B cell (primary cell): ENCODE measurements around the gene TRIM54. TPM values are rescaled to one million over a fixed set of nuclear protein-coding genes. Genes with fewer than 3 reads are reported as not detected.

Source experiments
- ATAC-seq: fragments of 200-7000 bp; cut with Tn5 transposase; one replicate; pipeline ENCODE4 v1.10.0; 2021; ENCODE audit warnings: low read depth, mild to moderate bottlenecking, moderate number of reproducible peaks, moderate library complexity
- CTCF ChIA-PET: fragments of 350-600 bp; sonication (Branson Sonifier 250); formaldehyde crosslinking; loops from one replicate; lab custom pipeline; 2021; ENCODE audit warnings: antibody characterized with exemption, inconsistent platforms; lab: Charles Lee
- POLR2A ChIA-PET: fragments of 350-600 bp; sonication (Branson Sonifier 250); formaldehyde crosslinking; loops from one replicate; lab custom pipeline; 2021; ENCODE audit warnings: antibody characterized with exemption; lab: Charles Lee
- DNase-seq: peaks from one replicate; pipeline ENCODE4 v3.0.0; 2013
- H2AFZ ChIP-seq: 2 replicates; pipeline ENCODE4 v1.6.1; 2012; ENCODE audit warnings: mild to moderate bottlenecking, low read depth, low read length; ENCODE audit not compliant: insufficient read depth, poor library complexity, severe bottlenecking
- H3K27ac ChIP-seq, 2 donors: 1 replicate in 1 of 2; 2 replicates in 1 of 2; pipeline ENCODE4 v1.5.1; 2012 to 2013; ENCODE audit warnings: low read length in 2 of 2, mild to moderate bottlenecking in 2 of 2, moderate library complexity in 1 of 2
- H3K27me3 ChIP-seq, 4 experiments: fragments of 200-600 bp in 1 of 4; sonication (generic) in 1 of 4; replicated peaks in 1 of 4; 1 replicate in 2 of 4; 2 replicates in 2 of 4; pipeline versions ENCODE4 v1.6.1 to v1.7.0; 2013 to 2016; ENCODE audit warnings: low read length in 3 of 4, mild to moderate bottlenecking in 2 of 4, mixed read lengths in 1 of 4, moderate library complexity in 1 of 4; ENCODE audit not compliant: insufficient read depth in 4 of 4, control insufficient read depth in 3 of 4; ENCODE audit errors: control extremely low read depth in 1 of 4
- H3K36me3 ChIP-seq, 2 experiments: replicated peaks in 1 of 2; 1 replicate in 1 of 2; 2 replicates in 1 of 2; pipeline versions ENCODE4 v1.6.1 to v1.7.1; 2013; ENCODE audit warnings: low read length in 1 of 2; ENCODE audit not compliant: insufficient read depth in 2 of 2, control insufficient read depth in 1 of 2; ENCODE audit errors: control extremely low read depth in 1 of 2, extremely low read depth in 1 of 2
- H3K4me1 ChIP-seq, 2 donors: fragments of 200-600 bp in 1 of 2; sonication (generic) in 1 of 2; 1 replicate in 1 of 2; 2 replicates in 1 of 2; pipeline versions ENCODE4 v1.5.1 to v1.6.1; 2013 to 2017; ENCODE audit warnings: low read length in 2 of 2; ENCODE audit not compliant: control insufficient read depth in 2 of 2, insufficient read depth in 2 of 2
- H3K4me2 ChIP-seq: replicated peaks from 2 replicates; pipeline ENCODE3; 2012; ENCODE audit warnings: mild to moderate bottlenecking, low read depth, low read length; ENCODE audit not compliant: poor library complexity, severe bottlenecking
- H3K4me3 ChIP-seq, 5 experiments: fragments of 200-600 bp in 1 of 5; sonication (generic) in 1 of 5; 1 replicate in 3 of 5; 2 replicates in 2 of 5; pipeline versions ENCODE4 v1.5.1 to v1.7.0; 2011 to 2016; ENCODE audit warnings: low read length in 4 of 5, mild to moderate bottlenecking in 4 of 5, low read depth in 2 of 5, control low read depth in 1 of 5, moderate library complexity in 1 of 5; ENCODE audit not compliant: insufficient read depth in 1 of 5; ENCODE audit errors: control extremely low read depth in 1 of 5, extremely low read depth in 1 of 5
- H3K79me2 ChIP-seq: fragments of 200-600 bp; sonication (generic); one replicate; pipeline ENCODE4 v1.6.0; 2016; ENCODE audit warnings: low read length; ENCODE audit not compliant: control insufficient read depth, insufficient read depth
- H3K9ac ChIP-seq: fragments of 200-600 bp; sonication (generic); 2 replicates; pipeline ENCODE4 v1.6.1; 2017; ENCODE audit warnings: mild to moderate bottlenecking, low read length, moderate library complexity
- H3K9me3 ChIP-seq, 3 donors: one replicate each; pipeline versions ENCODE4 v1.6.1 to v1.7.1; 2013; ENCODE audit warnings: low read length in 2 of 3; ENCODE audit not compliant: control insufficient read depth in 2 of 3, insufficient read depth in 1 of 3; ENCODE audit errors: control extremely low read depth in 1 of 3
- H4K20me1 ChIP-seq: 2 replicates; pipeline ENCODE4 v1.6.0; 2012; ENCODE audit warnings: mild to moderate bottlenecking, low read length; ENCODE audit not compliant: insufficient read depth, control insufficient read depth, poor library complexity, severe bottlenecking
- H3K27ac Mint-ChIP-seq: one replicate; pipeline ENCODE4 v1.8.0; 2021; ENCODE audit warnings: mixed read lengths
- H3K27me3 Mint-ChIP-seq: one replicate; pipeline ENCODE4 v1.8.0; 2021; ENCODE audit warnings: mixed read lengths
- H3K4me1 Mint-ChIP-seq: one replicate; pipeline ENCODE4 v1.8.0; 2021; ENCODE audit warnings: mixed read lengths
- H3K4me3 Mint-ChIP-seq: one replicate; pipeline ENCODE4 v1.8.0; 2021; ENCODE audit warnings: mixed read lengths
- H3K9me3 Mint-ChIP-seq: one replicate; pipeline ENCODE4 v1.8.0; 2022; ENCODE audit warnings: mixed read lengths; ENCODE audit not compliant: insufficient read depth
- EZH2 ChIP-seq: IDR thresholded peaks from 2 replicates; pipeline ENCODE4 v1.6.1; 2012; ENCODE audit warnings: borderline replicate concordance, low read depth, mild to moderate bottlenecking, moderate library complexity, low read length; ENCODE audit not compliant: insufficient read depth, poor library complexity, severe bottlenecking
- WGBS: methylation state at CpG from one replicate; pipeline ENCODE4 v1.1.5; 2013; ENCODE audit warnings: missing lambda C conversion rate; ENCODE audit not compliant: insufficient coverage; 5-methylcytosine and 5-hydroxymethylcytosine counted together
- intact Hi-C: fragments of 100-400 bp; cut with micrococcal nuclease; formaldehyde crosslinking; loops from one replicate; pipeline ENCODE4 v1.10.0; 2022
- polyA plus RNA-seq: library from polyadenylated mRNA; depleted of rRNA; stranded (reverse); fragments of >200 nt; gene quantifications from 2 replicates; pipeline ENCODE4 v1.2.3, GENCODE V29; 2012
- total RNA-seq, 2 donors: library from RNA; stranded (reverse); fragments of 120-200 nt in 1 of 2; gene quantifications; 1 replicate in 1 of 2; 2 replicates in 1 of 2; pipeline versions ENCODE4 v1.2.3 to v1.2.4, GENCODE V29; 2013 to 2022
- TF ChIP-seq, protein P1 (sequence below): fragments of 200-600 bp; IDR thresholded peaks from one replicate; pipeline ENCODE4 v1.8.0; 2022; ENCODE audit warnings: antibody characterized with exemption, mild to moderate bottlenecking

The TRIM54 gene
- total and polyA plus RNA-seq, 2 donors (not counting 1 experiment from before 2014, with no cell fraction given), result not detected

DNA sequence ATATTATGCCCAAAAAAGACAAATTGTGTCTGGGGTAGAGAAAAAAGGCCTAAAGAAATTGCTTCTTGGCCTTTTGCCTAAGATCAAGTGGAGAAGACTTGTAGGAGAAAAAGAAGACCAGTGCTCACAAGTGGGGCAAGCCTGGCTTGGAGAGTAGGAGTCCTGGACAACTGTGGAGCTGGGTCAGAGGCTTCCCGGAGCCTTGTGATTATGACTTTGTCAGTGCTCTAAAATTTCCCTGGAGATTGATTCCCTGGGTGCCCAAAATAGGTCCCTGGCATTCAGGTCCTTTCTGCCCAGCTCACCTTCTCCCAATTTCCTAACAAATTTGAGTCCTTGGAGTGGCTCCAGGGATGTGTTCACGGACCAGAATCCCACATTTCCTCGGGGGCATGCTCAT, 787 bp upstream of the TRIM54 start:
- Histone ChIP-seq H3K9ac (no peak overlapping the region), H2AFZ (no peak overlapping the region), H4K20me1 (no peaks in the 10 kb centered on the region), H3K27me3 (peaks cover 0 to 9% (median 0%) of the 10 kb centered on the region in 4 experiments), H3K9me3 (no peaks in the 10 kb centered on the region), H3K4me3 (no peak overlapping the region), H3K27ac (no peak overlapping the region), H3K4me1 (no peaks in the 10 kb centered on the region), H3K36me3 (no peaks in the 10 kb centered on the region), H3K79me2 (no peaks in the 10 kb centered on the region), H3K4me2 (no peak overlapping the region)
- ChIA-PET CTCF (interaction anchor here (0.7 to 6.8 kb wide), 10 partner anchors 9 to 436 kb away, joined by 3 to 168 read pairs (median 20); partner anchors contain the start of gene DPYSL5), POLR2A (no interaction called here)
- Mint-ChIP-seq H3K27ac (no peak overlapping the region), H3K4me3 (no peak overlapping the region), H3K27me3 (peaks cover 43% of the 10 kb centered on the region), H3K4me1 (peaks cover 5% of the 10 kb centered on the region), H3K9me3 (no peaks in the 10 kb centered on the region)
- TF ChIP-seq EZH2, result no peak
- TF ChIP-seq, protein P1, sequence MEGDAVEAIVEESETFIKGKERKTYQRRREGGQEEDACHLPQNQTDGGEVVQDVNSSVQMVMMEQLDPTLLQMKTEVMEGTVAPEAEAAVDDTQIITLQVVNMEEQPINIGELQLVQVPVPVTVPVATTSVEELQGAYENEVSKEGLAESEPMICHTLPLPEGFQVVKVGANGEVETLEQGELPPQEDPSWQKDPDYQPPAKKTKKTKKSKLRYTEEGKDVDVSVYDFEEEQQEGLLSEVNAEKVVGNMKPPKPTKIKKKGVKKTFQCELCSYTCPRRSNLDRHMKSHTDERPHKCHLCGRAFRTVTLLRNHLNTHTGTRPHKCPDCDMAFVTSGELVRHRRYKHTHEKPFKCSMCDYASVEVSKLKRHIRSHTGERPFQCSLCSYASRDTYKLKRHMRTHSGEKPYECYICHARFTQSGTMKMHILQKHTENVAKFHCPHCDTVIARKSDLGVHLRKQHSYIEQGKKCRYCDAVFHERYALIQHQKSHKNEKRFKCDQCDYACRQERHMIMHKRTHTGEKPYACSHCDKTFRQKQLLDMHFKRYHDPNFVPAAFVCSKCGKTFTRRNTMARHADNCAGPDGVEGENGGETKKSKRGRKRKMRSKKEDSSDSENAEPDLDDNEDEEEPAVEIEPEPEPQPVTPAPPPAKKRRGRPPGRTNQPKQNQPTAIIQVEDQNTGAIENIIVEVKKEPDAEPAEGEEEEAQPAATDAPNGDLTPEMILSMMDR, result no peak
- WGBS, result 78% methylated on average over 1 of the region's 3 CpGs
- no peak for DNase-seq
- ATAC-seq, result no peak
- intact Hi-C loops, result no loop called here

DNA sequence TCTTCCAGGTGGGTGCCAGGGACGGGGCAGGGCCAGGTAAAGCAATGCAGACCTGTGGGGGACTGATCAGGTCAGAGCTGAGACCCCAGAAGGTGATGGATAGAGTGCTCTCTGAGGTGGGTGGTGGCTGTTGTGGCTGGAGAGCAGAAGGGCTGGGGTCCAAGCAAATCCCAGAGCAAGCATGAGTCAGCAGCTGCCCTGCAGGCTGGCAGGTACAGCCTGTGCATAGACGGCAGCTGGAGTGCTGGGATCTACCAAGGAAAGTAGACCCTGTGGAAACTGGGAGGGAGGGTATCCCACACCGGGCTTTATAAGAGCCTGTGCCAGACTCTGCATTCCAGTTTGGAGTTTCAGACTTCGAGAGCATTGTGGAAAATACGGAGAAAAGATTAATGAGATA, 663 bp downstream of the TRIM54 start:
- TF ChIP-seq EZH2, result no peak
- TF ChIP-seq, protein P1, result no peak
- ChIA-PET CTCF (interaction anchor here (0.7 to 6.8 kb wide), 7 partner anchors 9 to 437 kb away, joined by 3 to 168 read pairs (median 4); no protein-coding TSS in a partner anchor), POLR2A (no interaction called here)
- Histone ChIP-seq H3K4me3 (no peak overlapping the region), H3K9me3 (no peaks in the 10 kb centered on the region), H3K27me3 (peaks cover 0 to 9% (median 0%) of the 10 kb centered on the region in 4 experiments), H3K36me3 (no peaks in the 10 kb centered on the region), H3K4me1 (no peaks in the 10 kb centered on the region), H3K9ac (no peak overlapping the region), H4K20me1 (no peaks in the 10 kb centered on the region), H3K79me2 (no peaks in the 10 kb centered on the region), H2AFZ (no peak overlapping the region), H3K4me2 (no peak overlapping the region), H3K27ac (no peak overlapping the region)
- Mint-ChIP-seq H3K27ac (no peak overlapping the region), H3K9me3 (no peaks in the 10 kb centered on the region), H3K27me3 (peaks cover 37% of the 10 kb centered on the region), H3K4me3 (no peak overlapping the region), H3K4me1 (peaks cover 5% of the 10 kb centered on the region)
- intact Hi-C loops, result no loop called here
- ATAC-seq (no peak), DNase-seq (no peak)
- WGBS, result 67% methylated on average over 3 of the region's 5 CpGs
